ENCODE measurements around the gene LMNTD2.

LMNTD2 gene

GRCh38 chr11:535519-536454, 24.8 kb downstream of the LMNTD2 start, which contains the start of gene HRAS:
TSS of gene HRAS (minus strand) at chr11:535576.
- FAIRE-seq (peak; percentile 98), DNase-seq (ENCODE audit: insufficient read length, low spot score) (peak; percentile 98)

GRCh38 chr11:535210-535518, 25.4 kb downstream of the LMNTD2 start:
- DNase-seq (ENCODE audit: insufficient read length, low spot score) (no peak), FAIRE-seq (no peak)

- DNase-seq (ENCODE audit: insufficient read length, low spot score) (no peak), FAIRE-seq (peak; percentile 40)
Observed at GRCh38 chr11:534396-535209, 25.9 kb downstream of the LMNTD2 start.

- no peak for DNase-seq (ENCODE audit: insufficient read length, low spot score)
- peak; percentile 20 for FAIRE-seq
Observed at GRCh38 chr11:533586-534395, 26.7 kb downstream of the LMNTD2 start.

- no peak for FAIRE-seq
- no peak for DNase-seq (ENCODE audit: insufficient read length, low spot score)
Observed at GRCh38 chr11:532986-533585, 27.5 kb downstream of the LMNTD2 start.

- DNase-seq (ENCODE audit: insufficient read length, low spot score) (no peak), FAIRE-seq (no peak)
Observed at GRCh38 chr11:532527-532985, 28.0 kb downstream of the LMNTD2 start.

GRCh38 chr11:531919-532526, 28.5 kb downstream of the LMNTD2 start:
- FAIRE-seq: no peak

GRCh38 chr11:530960-531831, 29.3 kb downstream of the LMNTD2 start:
- no peak for FAIRE-seq
- DNase-seq (ENCODE audit: insufficient read length, low spot score): no peak

More at GRCh38 chr11:531919-532526, 28.5 kb downstream of the LMNTD2 start:
- no peak for DNase-seq (ENCODE audit: insufficient read length, low spot score)

DNA sequence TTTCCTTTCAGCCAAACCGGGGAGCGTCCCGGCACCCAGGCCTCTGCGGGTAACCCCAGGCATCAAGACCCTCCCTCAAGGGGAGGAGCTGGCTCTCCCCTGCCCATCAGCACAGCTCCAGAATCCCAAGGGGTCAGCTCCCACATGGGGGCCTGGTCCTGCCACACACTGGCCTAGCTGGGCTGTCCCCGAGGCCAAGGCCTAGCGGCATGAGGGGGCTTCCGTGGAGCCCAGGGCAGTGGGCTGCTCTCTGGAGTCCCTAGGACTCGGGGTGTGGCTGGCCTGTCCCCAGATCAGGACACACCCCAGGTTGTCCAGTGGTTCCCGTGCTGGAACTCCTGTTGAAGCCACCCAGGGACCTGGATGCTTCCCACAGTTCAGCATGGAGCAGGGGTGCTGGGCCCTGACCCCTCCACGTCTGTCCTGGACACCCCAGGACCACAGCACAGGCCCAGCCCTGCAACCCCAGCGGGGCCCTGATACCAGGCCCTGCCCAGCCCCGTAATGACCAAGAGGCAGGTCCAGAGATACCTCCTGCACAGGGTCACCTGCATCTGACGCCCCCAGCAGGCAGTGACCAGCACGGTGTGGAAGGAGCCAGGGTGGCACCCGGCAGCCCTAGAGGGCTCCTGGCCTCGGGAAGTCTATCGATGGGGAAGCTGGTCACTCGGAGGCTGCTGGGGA, 30.7 kb downstream of the LMNTD2 start:
- no peak for DNase-seq (ENCODE audit: insufficient read length, low spot score)

GRCh38 chr11:528815-529727, 31.5 kb downstream of the LMNTD2 start:
- FAIRE-seq (no peak), DNase-seq (ENCODE audit: insufficient read length, low spot score) (no peak)

More for the DNA sequence above, 30.7 kb downstream of the LMNTD2 start:
- no peak for FAIRE-seq

DNA sequence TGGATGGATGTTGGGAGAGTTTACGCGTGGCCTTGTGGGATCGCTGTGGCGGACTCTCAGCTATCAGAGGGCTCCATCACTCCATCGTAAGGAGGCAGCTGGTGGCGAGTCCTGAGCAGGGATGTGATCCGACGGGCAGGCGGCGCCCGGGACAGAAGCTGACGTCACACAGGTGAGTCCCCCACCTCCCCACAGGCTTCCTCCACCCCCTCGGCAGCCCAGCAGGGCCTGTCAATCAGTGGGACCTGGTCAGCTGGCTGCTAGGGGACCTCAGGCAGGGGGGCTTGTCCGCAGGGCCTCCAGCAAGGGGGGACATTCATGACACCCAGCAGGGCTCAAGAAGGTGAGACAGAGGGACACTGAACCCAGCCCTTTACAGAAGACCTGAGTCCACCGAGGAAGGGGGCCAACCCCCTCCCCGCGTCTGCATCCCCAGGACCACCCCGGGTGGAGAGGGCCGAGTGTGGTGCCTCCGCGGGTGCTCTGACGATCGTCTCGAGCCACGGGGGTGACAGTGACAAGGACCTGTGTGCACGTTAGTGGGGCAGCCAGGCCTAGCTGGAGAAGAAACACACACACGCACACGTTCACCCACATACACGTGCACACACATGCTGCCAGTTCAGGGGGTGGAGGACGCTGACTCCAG, 32.2 kb downstream of the LMNTD2 start:
- peak; percentile 80 for FAIRE-seq
- no peak for DNase-seq (ENCODE audit: insufficient read length, low spot score)

- no peak for DNase-seq (ENCODE audit: insufficient read length, low spot score)
- no peak for FAIRE-seq
Observed at GRCh38 chr11:526192-526591, 34.3 kb downstream of the LMNTD2 start.

DNA sequence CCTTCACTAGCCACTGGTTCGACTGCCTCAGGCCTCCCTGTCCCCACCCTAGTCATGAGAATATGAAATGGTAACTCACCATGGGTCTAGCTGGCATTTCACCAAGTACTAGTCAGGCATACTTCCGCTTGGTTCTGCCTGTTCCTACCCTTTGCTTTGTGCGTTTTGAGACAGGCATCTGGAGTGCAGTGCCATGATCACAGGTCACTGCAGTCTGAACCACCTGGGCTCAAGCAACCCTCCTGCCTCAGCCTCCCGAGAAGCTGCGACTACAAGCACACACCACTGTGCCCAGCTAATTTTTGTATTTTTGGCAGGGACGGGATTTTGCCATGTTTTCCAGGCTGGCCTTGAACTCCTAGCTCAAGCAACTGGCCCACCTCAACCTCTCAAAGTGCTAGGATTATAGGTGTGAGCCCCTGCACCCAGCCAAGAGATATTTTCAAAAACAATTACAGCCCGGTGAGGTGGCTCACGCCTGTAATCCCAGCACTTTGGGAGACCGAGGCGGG, 39.3 kb downstream of the LMNTD2 start:
- FAIRE-seq: no peak
- DNase-seq (ENCODE audit: insufficient read length, low spot score): no peak

DNA sequence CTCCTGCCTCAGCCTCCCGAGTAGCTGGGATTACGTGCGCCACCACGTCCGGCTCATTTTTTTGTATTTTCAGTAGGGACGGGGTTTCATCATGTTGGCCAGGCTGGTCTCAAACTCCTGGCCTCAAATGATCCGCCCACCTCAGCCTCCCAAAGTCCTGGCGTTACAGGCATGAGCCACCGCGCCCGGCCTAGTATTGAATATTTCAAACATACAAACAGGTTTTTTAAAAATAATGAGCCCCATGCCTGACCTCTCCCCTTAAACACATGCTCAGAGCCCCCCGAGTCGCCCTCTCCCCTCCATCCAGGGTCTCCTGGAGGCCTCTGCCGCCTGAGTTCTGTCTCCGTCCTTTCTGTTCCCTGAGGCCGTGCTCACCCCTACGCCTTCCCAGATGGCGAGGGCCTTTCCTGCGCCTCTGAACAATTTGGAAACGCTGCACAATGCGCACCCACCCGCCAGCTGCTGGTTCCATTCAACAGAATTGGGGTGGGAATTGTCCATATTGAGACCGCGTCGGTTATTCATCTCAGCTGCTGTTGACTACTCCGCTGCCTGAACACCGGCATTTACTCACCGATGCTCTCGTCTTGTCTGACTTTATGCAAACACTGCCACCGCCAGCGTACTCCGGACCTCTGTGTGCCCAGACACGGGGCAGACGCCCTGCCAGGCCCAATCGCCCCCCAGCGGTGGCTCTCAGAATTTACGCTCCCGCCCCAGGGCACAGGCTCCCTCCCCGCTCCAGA, 39.9 kb downstream of the LMNTD2 start:
- no peak for FAIRE-seq
- no peak for DNase-seq (ENCODE audit: insufficient read length, low spot score)

- peak; percentile 88 for DNase-seq (ENCODE audit: insufficient read length, low spot score)
- peak; percentile 92 for FAIRE-seq
Observed at GRCh38 chr11:518463-519202, 41.9 kb downstream of the LMNTD2 start.

Data from HTR-8/SVneo (cell line).